Spleen (tissue), 11 donors: ENCODE measurements around the gene COL23A1. TPM values are rescaled to one million over a fixed set of nuclear protein-coding genes. Genes with fewer than 3 reads are reported as not detected.
A peak's percentile ranks its signal among the peaks of the same experiment; 100 is the strongest.

Source experiments
- DNase-seq: peaks from one replicate; pipeline ENCODE4 v3.0.0-alpha.2; 2020
- H3K27ac ChIP-seq, 8 donors: fragments of 200-600 bp; sonication (generic) in 7 of 8; 1 replicate in 4 of 8; 2 replicates in 4 of 8; pipeline versions ENCODE4 v1.5.0 to v1.8.0; 2016 to 2021; ENCODE audit warnings: inconsistent platforms in 4 of 8, mild to moderate bottlenecking in 4 of 8, moderate library complexity in 1 of 8
- H3K27me3 ChIP-seq, 7 donors: fragments of 200-600 bp; sonication (generic) in 6 of 7; replicated peaks in 1 of 7; 1 replicate in 4 of 7; 2 replicates in 3 of 7; pipeline versions ENCODE4 v1.5.0 to v1.8.0; 2016 to 2021; ENCODE audit warnings: inconsistent platforms in 3 of 7, mild to moderate bottlenecking in 1 of 7
- H3K36me3 ChIP-seq, 6 donors: fragments of 200-600 bp; sonication (generic) in 5 of 6; 1 replicate in 4 of 6; 2 replicates in 2 of 6; pipeline versions ENCODE4 v1.5.0 to v1.8.0; 2016 to 2021; ENCODE audit warnings: inconsistent platforms in 2 of 6
- H3K4me1 ChIP-seq, 6 donors: fragments of 200-600 bp; sonication (generic) in 5 of 6; 1 replicate in 3 of 6; 2 replicates in 3 of 6; pipeline versions ENCODE4 v1.5.0 to v1.8.0; 2016 to 2021; ENCODE audit warnings: inconsistent platforms in 3 of 6
- H3K4me3 ChIP-seq, 8 donors: fragments of 200-600 bp; sonication (generic) in 7 of 8; 1 replicate in 4 of 8; 2 replicates in 4 of 8; pipeline versions ENCODE4 v1.5.0 to v1.8.0; 2016 to 2021; ENCODE audit warnings: inconsistent platforms in 4 of 8, mild to moderate bottlenecking in 4 of 8, moderate library complexity in 2 of 8
- H3K9me3 ChIP-seq, 8 donors: fragments of 200-600 bp; sonication (generic) in 7 of 8; 1 replicate in 4 of 8; 2 replicates in 4 of 8; pipeline versions ENCODE4 v1.5.0 to v1.8.0; 2016 to 2021; ENCODE audit warnings: inconsistent platforms in 4 of 8
- CTCF ChIP-seq, 11 experiments: fragments of 200-600 bp in 7 of 11; fragments of 450-650 bp in 4 of 11; sonication (generic) in 4 of 11; IDR thresholded peaks in 8 of 11; conservative IDR thresholded peaks in 3 of 11; 1 replicate in 7 of 11; 2 replicates in 4 of 11; pipeline versions ENCODE4 v1.4.0 to v1.8.0; 2016 to 2021; ENCODE audit warnings: antibody characterized with exemption in 11 of 11, inconsistent platforms in 4 of 11, mild to moderate bottlenecking in 1 of 11
- POLR2A ChIP-seq, 3 donors: fragments of 450-650 bp; IDR thresholded peaks; one replicate each; pipeline ENCODE4 v1.5.1; 2017; ENCODE audit warnings: antibody characterized with exemption in 3 of 3, mild to moderate bottlenecking in 1 of 3
- POLR2AphosphoS5 ChIP-seq, 3 donors: sonication (generic); formaldehyde crosslinking; IDR thresholded peaks; one replicate each; pipeline ENCODE4 v1.5.1; 2017; ENCODE audit warnings: antibody characterized with exemption in 3 of 3
- WGBS, 5 donors: extraction: QIAGEN DNeasy Blood & Tissue Kit in 3 of 5; methylation state at CpG; one replicate each; pipeline versions ENCODE4 v1.1.5 to v1.1.7; 2013 to 2018; 5-methylcytosine and 5-hydroxymethylcytosine counted together
- intact Hi-C: fragments of 100-400 bp; cut with DNase I; formaldehyde crosslinking; loops from one replicate; pipeline ENCODE4 v1.15.0; 2023; ENCODE audit warnings: low total_unique reads
- polyA plus RNA-seq, 3 donors: library from polyadenylated mRNA; stranded (reverse); fragments of 200-250 nt; gene quantifications; one replicate each; pipeline ENCODE4 v1.2.1, GENCODE V29; 2013
- total RNA-seq, 7 donors: library from RNA; depleted of rRNA in 3 of 7; stranded (reverse); fragments of >200 nt in 3 of 7; fragmentation: NEBNext Ultra II Directional in 4 of 7; extraction: Animal tissue kit (Norgen Biotek cat#: 25700) in 4 of 7; gene quantifications; one replicate each; pipeline versions ENCODE4 v1.1.0 to v1.2.1, GENCODE V29; 2016 to 2021
- donor health status: healthy with polysubstance abuse.
- donor health status: DM: no; HTN: no; CAD: no; lungs with moderate emphysema.
- donor health status: DM: no; HTN: no; CAD: no.
- donor health status: Bipolar disorder and iron deficiency.
- donor health status: healthy.
- donor health status: DM: no; HTN: no; CAD: no.
- donor health status: DM: yes; HTN: yes; CAD: no.

The COL23A1 gene
- total and polyA plus RNA-seq, 10 donors, result 0.63 to 3.8 (median 1.9) TPM

- no peak overlapping the region for H3K4me3 ChIP-seq
- intact Hi-C loops, result loop anchor here (10.0 kb wide), 1 partner anchor 307 kb away; no protein-coding TSS in a partner anchor
- no peaks in the 10 kb centered on the region for H3K36me3 ChIP-seq
- H3K9me3 ChIP-seq, result no peaks in the 10 kb centered on the region
- peaks cover 0 to 11% (median 5%) of the 10 kb centered on the region in 6 donors for H3K4me1 ChIP-seq
- WGBS, 5 donors, result 80 to 88% (median 82%) methylated on average over 3 of the region's 3 CpGs
- no peak overlapping the region for H3K27ac ChIP-seq
- DNase-seq, result no peak
- TF ChIP-seq CTCF (IDR thresholded peaks at IDR 0.05 in 8 of 11, conservative IDR thresholded peaks at IDR 0.05 in 3 of 11) (no peak), POLR2A (IDR thresholded peaks at IDR 0.05) (no peak), POLR2AphosphoS5 (IDR thresholded peaks at IDR 0.05) (no peak)
- peaks cover 0 to 40% (median 11%) of the 10 kb centered on the region in 7 donors for H3K27me3 ChIP-seq
Observed at GRCh38 chr5:178581621-178582020, 8.6 kb downstream of the COL23A1 start.

DNA sequence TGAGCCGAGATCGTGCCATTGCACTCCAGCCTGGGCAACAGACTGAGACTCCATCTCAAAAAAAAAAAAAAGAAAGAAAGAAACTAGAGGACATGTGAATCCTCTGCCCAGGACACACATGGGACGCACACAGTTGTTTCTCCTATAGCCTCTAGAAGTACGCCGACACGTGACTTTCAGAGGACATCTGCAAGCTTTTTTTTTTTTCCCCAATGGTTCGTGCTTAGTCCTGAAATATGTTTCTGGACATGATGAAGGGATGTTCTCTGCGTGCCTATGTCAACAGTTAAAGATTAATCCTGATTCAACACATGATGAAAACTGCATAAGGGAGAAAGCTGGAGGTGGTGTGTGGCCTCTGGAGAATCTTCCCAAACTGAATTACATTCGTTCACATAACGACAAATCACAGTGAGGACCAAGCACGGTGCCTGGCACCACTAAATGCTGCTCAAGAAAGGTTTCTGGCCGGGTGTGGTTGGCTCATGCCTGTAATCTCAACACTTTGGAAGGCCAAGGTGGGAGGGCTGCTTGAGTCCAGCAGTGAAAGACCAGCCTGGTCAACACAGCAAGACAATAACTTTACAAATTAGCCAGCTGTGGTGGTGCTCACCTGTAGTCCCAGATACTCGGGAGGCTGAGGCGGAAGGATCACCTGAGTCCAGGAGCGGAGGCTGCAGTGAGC, 9.8 kb downstream of the COL23A1 start:
- no peak for DNase-seq
- Histone ChIP-seq H3K4me3 (no peak overlapping the region), H3K36me3 (no peaks in the 10 kb centered on the region), H3K4me1 (peaks cover 0 to 16% (median 6%) of the 10 kb centered on the region in 6 donors), H3K9me3 (no peaks in the 10 kb centered on the region), H3K27ac (no peak overlapping the region), H3K27me3 (peaks cover 0 to 43% (median 20%) of the 10 kb centered on the region in 7 donors)
- TF ChIP-seq POLR2A (IDR thresholded peaks at IDR 0.05) (no peak), CTCF (IDR thresholded peaks at IDR 0.05 in 8 of 11, conservative IDR thresholded peaks at IDR 0.05 in 3 of 11) (no peak), POLR2AphosphoS5 (IDR thresholded peaks at IDR 0.05) (no peak)
- intact Hi-C loops, result loop anchor here (10.0 kb wide), 1 partner anchor 306 kb away; no protein-coding TSS in a partner anchor
- 83 to 91% (median 88%) methylated on average over 15 of the region's 15 CpGs for WGBS, 5 donors

DNA sequence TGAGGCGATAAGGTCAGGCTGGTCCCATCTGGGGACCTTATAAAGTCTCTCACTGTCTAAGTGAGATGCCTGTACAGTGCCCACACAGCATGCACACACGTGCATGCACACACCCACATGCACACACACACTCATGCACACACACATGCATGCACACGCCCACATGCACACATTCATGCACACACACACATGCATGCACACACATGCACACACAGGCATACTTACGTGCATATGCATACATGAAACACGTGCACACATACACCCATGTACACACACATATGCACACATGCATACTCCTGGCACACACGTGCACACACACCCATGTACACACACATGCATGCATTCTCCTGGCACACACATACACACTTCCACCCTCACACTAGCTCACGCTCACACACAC, 12.2 kb downstream of the COL23A1 start:
- 81 to 93% (median 89%) methylated on average over 7 of the region's 7 CpGs for WGBS, 5 donors
- no peak for TF ChIP-seq POLR2AphosphoS5 (IDR thresholded peaks at IDR 0.05)
- no peak for TF ChIP-seq CTCF (IDR thresholded peaks at IDR 0.05 in 8 of 11, conservative IDR thresholded peaks at IDR 0.05 in 3 of 11)
- Histone ChIP-seq H3K27me3 (peaks cover 0 to 59% (median 20%) of the 10 kb centered on the region in 7 donors), H3K27ac (no peak overlapping the region), H3K4me3 (no peak overlapping the region), H3K4me1 (peaks cover 0 to 16% (median 6%) of the 10 kb centered on the region in 6 donors), H3K36me3 (no peaks in the 10 kb centered on the region), H3K9me3 (peaks cover 0 to 2% (median 0%) of the 10 kb centered on the region in 8 donors)
- DNase-seq, result no peak
- intact Hi-C loops, result no loop called here

GRCh38 chr5:178577376-178577839, 12.8 kb downstream of the COL23A1 start:
- Histone ChIP-seq H3K4me3 (peak overlapping the region in 4 of 8 donors; percentile 13 to 54 (median 25)), H3K27ac (no peak overlapping the region), H3K27me3 (peaks cover 0 to 59% (median 20%) of the 10 kb centered on the region in 7 donors), H3K9me3 (peaks cover 0 to 7% (median 0%) of the 10 kb centered on the region in 8 donors), H3K36me3 (no peaks in the 10 kb centered on the region), H3K4me1 (peaks cover 0 to 16% (median 6%) of the 10 kb centered on the region in 6 donors)
- DNase-seq, result no peak
- TF ChIP-seq POLR2AphosphoS5 (IDR thresholded peaks at IDR 0.05) (no peak), POLR2A (IDR thresholded peaks at IDR 0.05) (no peak), CTCF (IDR thresholded peaks at IDR 0.05 in 8 of 11, conservative IDR thresholded peaks at IDR 0.05 in 3 of 11) (no peak)
- intact Hi-C loops, result no loop called here
- 27 to 54% (median 30%) methylated on average over 6 to 31 of the region's 31 CpGs for WGBS, 5 donors
